SKM-1 (cell line): Measurements from ENCODE around the gene HOXD9.
A peak's percentile ranks its signal among the peaks of the same experiment; 100 is the strongest.

Source experiments
- DNase-seq: peaks from one replicate; lab custom pipeline; 2025; ENCODE audit not compliant: unreplicated experiment; lab: John Stamatoyannopoulos, UW

HOXD9 gene

DNA sequence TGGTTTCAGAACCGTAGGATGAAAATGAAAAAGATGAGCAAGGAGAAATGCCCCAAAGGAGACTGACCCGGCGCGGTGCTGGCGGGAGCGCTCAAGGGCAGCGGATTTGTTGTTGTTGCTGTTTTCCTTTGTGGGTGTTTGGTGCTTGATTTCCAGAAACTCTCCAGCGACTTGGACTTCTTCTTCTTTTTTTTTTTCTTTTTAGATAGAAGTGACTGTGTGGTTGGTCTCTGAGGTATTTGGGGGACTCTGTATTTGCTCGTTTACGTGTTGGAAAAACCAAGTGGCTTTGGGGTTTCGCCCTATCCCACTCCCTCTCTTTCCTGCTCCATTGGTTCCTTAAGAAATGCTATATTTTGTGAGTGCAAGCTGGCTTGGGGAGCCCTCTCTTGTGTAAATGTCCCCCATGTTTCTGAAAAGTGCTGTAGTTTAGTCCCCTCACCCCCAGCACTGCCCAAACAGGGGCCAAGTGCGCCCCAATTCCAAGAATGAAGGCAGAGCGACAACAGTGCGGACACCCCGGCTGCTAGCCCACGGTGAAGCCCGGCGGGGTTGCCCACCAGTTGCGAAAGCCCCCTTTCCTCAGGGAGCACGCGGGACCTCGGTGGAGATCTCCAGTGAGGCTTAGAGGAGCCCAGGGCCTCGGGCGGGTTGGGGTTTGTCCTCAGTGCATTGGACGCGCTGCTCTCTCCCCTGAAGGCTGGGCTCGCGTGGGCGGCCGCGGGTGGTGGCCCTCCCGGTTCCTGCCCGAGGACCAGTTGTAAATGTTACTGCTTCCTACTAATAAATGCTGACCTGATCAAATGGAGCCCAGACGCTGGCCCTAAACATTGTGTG lies 1.8 kb downstream of the HOXD9 start:
- DNase-seq = no peak

DNA sequence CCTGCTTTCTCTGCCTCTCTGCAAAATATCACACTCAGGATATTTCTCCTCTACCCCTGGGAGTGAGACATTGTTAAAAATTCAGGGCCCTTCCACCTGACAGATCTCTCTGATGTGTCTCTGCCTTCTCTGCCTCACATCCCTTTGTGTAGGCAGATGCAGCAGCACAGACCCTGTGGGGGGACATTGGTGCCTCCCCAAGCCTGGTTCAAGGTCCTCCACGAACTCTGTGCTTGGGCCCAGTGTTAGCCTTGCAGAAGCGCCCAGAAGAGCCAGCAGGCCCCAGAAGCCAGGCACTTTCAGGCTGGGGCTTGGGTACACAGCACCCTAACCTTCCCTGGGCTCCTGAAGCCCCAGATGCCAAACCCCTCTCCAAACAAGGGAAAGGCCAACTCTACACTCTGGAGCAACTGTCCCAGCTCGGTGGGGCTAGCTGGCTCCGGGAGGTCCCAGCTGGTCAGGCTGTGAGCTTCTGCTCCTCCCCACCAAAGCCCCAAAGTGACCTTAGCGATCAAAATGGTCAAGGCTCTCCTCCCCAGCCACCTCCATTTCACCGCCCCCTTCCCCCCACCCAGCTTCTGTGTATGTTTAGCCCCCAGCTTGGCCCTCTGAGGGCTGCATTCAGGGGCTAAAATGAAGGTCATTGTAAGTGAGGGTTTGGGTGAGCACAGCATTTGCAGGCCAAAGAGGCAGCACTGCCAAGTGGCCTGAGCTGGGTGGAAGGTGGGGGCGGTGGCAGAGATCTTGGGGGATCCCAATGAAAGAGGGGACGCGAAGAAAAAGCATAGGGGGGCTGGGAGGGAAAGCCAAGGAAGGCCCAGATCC lies 2.6 kb downstream of the HOXD9 start:
- DNase-seq = no peak

DNA sequence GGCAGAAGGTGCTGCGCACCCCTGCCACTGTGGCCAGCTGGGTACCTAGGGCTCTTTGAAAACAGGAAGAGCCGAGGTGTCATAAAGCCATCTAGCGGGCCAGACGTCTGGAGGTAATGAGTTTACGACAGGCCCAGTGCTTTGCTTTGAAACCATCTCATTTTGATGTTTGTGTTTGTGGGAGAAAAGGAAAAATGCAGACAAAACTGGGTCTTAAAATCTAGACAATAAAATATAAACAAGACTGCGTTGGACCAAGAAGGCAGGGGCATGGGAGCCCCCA lies 3.2 kb downstream of the HOXD9 start:
- no peak for DNase-seq

DNA sequence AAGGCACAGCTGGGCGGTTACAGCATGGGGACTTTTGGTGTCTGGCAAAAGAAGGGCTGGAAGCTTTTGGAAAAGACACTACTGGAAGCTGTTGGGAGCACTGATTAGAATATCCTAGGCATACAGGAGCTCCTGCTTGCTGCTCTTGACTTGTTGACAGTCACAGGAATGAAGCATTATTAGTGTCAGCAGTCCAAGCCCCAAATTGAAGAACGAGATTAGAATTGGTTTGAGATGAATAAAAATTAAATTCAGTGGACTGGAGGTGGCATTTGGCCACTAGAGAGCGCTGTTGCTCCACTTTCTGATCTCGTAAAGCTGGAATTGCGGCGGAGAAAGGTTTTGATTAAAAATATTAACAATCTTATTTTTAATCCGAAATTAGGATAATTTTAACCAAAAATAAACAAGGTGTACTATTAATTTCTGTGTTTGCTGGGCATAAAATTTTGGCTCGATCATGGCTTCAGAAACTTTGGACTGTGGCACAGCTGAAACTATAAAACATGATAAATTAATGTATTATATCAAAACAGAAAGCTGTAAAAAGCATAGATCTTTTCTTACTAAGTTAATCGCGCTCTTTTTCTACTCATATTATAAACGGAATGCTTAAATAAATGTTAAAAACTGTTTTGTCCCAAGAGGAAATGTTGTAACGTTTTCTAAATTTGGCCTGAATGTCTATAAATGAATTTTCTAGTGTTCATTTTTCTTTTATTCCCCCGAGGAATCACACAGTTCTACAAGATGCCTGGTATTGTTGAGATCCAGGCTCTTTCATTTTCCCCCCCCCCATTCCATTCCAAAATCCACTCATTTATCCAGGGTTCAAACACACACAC lies 4.6 kb downstream of the HOXD9 start:
- peak; percentile 42 for DNase-seq

DNA sequence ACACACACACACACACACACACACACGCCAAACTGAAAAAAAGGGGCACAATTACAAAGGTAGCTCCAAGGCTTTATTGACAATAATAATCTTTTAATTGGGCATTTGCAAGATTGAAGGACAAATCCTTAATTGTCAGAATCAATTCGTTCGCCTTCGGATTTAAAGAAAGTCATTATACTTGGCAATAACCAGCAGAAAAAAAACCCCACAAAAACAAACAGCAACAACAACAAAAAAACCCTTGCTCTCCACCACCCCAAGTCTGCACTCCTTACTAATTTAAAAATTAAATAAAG lies 5.2 kb downstream of the HOXD9 start:
- DNase-seq = no peak

DNA sequence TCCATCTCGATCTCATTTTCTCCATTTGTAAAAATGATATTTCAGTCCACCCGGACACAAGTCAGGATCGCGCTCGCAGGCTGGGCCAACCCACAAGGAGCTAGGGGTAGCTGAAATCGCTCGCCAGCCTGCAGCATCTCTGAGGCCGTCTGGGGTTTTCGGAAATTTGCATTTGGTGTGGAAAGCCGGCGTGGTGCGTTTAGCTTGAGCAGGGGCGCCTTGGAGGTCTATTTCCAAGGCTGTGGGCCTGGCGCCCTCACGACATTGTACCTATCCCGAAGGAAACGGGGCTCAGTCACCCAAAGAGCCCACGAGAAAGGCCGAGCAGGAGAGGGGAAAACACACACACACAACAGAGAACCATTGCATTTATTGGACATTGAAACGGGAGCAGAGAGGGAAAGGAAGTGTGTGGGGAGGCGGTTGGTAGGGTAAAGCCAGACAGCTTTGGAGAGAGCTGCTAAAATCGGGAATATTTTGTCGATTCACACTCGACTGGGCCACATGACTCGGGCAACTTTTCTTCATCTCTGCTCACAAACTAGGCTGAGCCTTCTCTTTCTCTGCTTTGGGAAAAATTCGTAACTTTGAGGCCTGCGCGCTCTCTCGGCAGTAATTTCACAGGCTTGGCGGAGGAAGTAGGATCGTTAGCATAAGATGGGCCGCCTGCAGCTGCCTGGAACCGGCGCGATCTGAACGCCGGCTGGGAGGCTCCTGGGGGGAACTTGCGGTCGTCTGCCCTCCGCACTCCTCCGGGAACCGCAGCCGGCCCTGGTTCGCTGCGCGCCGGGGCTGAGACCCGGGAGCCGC lies 5.9 kb downstream of the HOXD9 start:
- no peak for DNase-seq

DNA sequence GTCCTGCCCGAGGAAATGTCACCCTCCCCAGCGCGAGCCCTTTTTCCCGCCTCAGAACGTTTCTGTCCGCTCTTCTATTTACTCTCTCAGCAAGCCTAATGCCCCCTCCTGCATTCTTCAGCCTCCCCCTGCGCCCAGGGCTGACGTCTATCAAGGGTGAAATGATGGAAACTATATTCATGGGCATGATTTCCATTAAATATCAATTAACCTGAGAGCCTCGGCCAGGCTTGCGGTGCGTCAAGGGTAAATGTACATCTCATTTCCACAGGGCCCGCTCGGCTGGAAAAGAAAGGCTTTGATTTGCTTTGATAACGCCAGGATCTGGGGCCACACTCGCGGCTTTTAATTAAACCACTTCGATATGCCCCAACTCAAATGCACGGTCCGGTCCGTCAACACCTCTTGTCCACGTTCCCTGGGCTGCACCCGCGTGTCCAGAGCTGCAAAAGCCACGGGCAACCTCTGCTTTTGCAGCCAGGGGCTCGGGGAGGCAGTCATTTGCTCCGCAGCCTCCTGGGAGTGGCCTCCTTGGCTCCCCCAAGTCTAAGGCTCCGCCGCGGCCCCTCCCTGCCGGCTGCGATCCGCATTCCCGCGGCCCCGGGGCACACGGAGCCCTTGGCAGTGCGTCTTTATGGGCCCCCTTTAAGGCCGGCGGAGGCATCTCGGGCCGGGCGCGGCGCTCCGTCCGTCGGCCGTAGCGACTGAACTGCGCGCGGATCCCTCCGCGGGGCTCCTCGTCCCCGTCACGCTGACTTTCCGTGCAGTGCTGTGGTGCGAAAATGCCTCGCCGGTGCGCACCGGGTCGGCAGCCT lies 6.7 kb downstream of the HOXD9 start, which contains the start of gene HOXD8:
Gene HOXD8 (plus strand): TSS at position 724 of the 815 bp plus-strand sequence. CDS start 662 bp downstream, outside the sequence.
- no peak for DNase-seq

DNA sequence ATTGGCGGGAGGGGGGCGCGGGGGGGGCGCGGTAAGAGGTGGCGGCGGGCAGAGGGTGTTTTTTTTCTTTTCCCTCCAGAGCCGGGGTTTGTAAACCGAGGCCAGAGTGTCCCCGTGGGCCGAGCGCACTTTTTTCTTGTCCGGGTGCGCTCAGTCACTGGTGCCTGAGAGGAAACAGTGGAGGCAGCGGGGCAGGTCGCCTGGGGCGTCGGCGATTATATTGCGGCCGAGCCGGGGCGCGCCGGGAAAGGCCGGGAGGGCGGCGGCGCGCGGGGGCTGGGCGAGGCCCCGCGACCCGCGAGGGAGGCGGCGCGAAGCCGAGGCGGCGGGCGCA lies 7.3 kb downstream of the HOXD9 start:
- no peak for DNase-seq

DNA sequence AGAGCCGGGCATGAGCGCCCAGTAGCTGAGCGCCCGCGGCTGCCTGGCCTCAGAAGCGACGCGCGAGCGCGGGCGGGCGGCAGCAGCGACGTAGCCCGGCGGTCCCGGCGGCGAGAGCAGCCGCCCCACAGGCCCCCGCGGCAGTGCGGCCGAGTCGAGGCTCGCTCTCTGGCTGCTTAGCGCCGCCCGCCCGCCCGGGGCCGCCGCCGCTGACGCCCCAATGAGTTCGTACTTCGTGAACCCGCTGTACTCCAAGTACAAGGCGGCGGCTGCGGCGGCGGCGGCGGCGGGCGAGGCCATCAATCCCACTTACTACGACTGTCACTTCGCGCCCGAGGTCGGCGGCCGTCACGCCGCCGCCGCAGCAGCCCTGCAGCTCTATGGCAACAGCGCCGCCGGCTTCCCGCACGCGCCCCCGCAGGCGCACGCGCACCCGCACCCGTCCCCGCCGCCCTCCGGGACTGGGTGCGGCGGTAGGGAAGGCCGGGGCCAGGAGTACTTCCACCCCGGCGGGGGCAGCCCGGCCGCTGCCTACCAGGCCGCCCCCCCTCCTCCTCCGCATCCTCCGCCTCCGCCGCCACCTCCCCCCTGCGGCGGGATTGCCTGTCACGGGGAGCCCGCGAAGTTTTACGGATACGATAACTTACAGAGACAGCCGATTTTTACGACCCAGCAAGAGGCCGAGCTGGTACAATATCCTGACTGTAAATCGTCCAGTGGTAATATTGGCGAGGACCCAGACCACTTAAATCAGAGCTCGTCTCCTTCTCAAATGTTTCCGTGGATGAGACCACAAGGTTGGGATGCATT lies 7.8 kb downstream of the HOXD9 start:
- DNase-seq = no peak

DNA sequence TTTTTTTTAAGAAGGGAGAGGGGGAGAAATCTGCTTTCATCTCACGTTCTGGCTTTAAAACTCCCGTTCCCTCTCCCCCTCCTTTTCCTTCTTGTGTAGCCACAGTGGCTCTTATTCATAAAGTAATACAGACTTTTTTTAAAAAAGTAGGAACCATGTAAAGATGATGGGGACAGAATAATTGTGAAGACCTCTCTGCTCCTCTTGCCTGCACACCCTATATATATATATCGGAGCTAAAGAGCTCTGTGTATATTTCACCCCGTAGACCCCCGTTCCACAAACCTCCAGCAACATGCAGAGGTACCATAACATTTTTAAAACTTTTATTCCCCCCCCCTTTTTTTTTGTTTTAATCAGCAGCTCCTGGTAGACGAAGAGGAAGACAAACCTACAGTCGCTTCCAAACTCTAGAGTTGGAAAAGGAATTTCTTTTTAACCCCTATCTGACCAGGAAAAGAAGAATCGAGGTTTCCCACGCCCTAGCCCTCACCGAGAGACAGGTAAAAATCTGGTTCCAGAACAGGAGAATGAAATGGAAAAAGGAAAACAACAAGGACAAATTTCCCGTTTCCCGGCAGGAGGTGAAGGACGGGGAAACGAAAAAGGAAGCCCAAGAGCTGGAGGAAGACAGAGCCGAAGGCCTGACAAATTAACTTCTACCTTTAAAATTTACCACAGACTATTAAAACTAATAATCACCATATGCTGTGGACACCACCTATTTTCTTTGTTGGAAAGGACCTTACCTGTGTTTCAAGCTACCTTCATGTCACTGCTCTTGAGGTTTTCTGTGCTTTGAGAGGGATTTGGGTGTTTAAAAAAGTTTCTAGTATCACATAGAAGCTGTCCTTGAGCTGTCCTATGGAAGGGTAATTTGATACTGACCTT lies 8.7 kb downstream of the HOXD9 start:
- DNase-seq = no peak

DNA sequence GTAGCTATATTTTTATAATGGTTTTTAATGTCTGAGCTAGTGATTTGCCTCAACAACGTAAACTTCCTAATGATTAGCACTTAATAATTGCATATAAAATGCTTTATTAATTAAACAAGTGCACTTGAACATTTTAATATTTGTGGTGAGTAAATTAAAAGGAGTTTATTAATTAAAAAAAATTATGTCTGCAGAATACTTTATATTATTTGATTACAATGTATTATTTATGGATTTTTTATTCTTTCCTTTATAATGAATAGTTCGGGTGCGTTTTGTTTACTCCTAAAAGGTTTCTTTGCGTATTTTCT lies 9.3 kb downstream of the HOXD9 start:
- DNase-seq = no peak

DNA sequence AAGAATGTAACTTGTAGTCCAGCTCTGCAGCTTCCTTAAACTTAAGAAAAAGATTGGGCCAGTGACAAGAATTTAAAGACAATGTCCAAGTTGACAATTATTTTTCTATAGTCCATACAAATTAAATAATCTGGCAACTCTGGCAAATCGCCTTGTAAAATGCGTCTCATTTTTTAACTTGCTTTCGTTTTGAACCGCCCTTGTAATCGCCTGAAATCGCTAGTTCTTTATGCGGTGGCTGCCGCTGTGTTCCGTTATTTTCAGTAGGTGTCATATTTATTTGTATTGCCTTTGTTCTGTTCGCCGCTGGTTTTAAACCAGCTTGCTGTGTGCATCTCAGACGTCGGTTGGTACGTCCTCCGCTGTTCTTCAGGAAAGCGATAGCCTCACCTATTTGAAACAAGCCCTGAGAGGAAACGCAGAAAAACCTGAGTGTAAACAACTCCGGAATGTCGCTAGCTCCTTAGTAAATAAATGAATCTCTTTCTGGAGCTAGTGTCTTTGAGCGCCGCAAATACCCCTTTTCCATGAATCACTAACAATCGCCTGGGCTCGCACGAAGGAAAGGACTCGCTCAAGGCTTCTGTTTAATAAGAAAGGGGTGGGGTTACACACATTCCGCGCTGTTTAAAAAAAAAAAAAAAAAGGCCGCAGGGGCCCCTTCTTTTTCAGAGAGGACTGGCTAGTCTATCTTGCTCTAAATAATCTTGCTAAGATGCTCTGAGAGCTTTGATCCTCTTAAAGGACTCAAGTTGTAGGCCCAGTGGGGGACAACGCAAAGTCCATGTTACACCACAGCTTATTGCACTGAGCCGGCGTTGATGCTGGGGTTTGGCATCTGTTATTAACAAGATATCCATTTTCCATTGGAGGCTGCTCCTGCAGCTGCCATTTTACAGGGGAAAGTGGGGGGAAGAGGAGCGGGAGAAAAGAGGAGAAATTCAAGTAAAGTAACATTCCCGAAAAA lies 10.0 kb downstream of the HOXD9 start:
- DNase-seq = no peak

DNA sequence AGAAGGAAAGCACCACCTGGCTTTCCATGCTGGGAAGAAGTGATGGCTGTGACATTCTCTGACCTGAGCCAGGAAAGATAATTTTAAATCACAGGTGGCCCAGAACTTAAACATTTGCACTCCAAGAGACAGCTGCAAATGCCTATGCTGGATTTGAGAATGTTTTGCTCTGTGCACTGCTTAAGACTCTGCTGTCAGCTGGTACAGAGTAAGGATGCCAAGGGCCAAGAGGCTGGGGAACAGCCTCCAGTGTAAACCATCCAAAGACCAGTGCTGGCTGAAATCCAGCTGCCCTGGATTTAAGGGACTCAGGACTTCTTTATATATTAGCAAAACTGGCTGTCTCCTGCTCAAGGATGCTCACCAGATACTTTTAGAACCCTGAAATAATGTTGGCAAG lies 10.9 kb downstream of the HOXD9 start:
- DNase-seq = no peak

DNA sequence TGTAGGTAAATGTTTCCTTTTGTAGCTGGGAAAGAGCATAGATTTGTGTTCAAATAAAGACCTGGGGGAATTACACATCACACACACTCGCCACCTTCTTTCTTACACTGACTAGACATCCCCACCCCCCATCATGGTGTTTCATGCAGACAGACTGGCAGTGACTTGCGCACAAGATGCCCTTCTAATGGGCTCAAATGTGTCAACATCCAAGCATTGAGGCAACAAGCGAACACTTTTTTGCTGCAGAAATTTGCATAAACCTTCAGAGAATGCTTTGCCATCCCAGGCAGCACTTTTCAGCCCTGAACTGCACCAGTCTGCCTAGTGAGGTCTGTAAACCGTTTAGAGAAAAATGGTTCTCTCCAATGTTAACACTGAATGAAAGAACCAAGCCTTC lies 11.5 kb downstream of the HOXD9 start:
- DNase-seq = no peak

DNA sequence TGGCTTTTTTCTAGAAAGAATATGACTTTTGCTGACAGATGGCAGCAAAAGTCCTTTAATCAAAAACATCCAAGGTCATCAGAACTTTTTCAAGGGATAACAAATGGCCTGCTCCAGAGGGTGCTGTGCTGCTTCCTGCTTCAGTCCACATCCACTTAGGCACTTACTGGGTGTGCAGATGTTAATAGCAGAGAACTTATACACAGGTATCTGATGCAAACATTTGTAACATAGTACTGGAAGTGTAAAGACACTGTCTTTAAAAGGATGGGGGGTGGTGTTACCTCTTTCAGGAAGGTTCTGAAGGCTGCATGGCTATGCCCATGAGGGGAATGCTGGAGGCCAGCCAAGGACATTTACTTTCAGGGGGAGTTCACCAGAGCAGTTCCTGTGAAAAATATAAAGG lies 12.5 kb downstream of the HOXD9 start:
- DNase-seq = no peak

DNA sequence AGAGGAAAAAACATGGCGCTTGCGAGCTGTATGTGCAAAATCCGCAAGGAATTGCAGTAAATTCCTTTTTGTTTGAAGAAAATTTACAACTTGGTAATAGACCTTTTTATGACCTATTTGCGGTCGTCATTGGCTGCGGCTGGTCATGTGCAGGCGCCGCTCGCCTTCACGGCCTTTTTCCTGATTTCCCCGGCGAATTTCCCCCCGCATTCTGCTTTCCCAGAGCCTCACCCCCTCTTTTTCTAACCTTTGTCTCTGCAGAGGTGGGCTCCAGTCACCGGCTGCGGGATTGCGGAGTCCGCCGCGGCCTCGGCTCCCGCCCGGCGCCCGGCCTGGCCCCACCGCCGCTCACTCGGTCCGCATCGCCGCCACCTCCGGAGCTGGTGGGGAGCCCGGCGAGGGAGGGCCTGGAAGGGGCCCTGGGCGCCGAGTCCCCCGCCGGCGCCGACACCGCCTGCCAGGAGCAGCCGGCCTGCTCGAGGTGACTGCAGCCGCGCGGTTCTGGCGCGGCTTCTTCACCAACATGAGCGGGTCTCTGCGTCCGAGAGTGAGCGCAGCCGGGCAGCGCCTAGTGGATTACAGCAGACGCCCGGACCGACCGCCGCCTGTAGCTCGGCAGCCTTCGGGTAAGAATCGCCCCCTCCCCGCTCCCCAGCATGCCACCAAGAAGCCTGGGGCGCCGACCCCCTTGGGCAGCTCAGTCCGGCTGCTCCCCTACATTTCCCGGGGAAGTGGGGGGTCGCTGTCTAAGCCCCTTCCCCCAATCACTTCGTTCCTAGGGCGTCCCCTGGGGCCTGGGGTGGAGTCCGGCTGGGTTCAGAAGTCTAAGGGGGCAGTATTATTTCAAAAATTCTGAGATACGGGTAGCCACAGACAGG lies 14.1 kb downstream of the HOXD9 start:
- DNase-seq = no peak

DNA sequence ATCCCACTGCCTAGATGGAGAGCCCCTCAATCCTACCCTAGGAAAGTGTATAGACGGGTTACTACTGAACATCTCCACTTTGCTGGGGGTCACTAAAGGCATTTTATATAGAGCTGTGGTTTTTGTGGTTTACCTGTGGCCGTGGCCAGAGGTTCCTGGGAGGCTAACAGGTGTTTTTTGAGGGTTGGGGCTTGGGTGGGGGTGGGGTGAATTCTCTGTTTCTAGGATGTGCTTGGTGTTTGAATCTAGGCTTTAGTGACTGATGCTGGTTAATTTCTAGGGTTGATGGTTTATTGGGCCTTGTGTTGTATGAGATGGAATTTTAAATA lies 14.7 kb downstream of the HOXD9 start:
- no peak for DNase-seq
